ENCODE data around the gene GRIA4.

GRIA4 gene

DNA sequence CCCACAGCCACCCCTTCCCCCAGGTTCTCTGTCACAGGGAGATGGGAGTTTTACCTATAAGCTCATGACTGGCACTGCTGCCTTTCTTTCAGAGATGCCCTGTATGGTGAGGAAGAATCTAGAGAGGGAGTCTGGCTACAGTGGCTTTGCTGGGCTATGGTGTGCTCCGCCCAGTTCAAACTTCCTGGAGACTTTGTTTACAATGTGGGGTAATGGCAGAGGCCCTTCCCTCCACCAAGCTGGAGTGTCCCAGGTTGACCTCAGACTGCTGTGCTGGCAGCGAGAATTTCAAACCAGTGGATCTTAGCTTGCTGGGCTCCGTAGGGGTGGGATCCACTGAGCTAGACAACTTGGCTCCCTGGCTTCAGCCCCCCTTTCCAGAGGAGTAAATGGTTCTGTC, 268.6 kb downstream of the GRIA4 start:
- TF ChIP-seq FOXP2 (optimal IDR thresholded peaks at IDR 0.05; ENCODE audit: borderline replicate concordance, extremely low read depth, extremely low read length, insufficient read depth) (no peak), TAF1 (IDR thresholded peaks at IDR 0.05; ENCODE audit: borderline replicate concordance, insufficient read depth, low read length) (no peak), SIN3A (IDR thresholded peaks at IDR 0.05; ENCODE audit: borderline replicate concordance, insufficient read depth, low read length) (no peak), POLR2AphosphoS5 (IDR thresholded peaks at IDR 0.05; ENCODE audit: low read depth, low read length) (no peak)
- TF ChIP-seq, protein P1, sequence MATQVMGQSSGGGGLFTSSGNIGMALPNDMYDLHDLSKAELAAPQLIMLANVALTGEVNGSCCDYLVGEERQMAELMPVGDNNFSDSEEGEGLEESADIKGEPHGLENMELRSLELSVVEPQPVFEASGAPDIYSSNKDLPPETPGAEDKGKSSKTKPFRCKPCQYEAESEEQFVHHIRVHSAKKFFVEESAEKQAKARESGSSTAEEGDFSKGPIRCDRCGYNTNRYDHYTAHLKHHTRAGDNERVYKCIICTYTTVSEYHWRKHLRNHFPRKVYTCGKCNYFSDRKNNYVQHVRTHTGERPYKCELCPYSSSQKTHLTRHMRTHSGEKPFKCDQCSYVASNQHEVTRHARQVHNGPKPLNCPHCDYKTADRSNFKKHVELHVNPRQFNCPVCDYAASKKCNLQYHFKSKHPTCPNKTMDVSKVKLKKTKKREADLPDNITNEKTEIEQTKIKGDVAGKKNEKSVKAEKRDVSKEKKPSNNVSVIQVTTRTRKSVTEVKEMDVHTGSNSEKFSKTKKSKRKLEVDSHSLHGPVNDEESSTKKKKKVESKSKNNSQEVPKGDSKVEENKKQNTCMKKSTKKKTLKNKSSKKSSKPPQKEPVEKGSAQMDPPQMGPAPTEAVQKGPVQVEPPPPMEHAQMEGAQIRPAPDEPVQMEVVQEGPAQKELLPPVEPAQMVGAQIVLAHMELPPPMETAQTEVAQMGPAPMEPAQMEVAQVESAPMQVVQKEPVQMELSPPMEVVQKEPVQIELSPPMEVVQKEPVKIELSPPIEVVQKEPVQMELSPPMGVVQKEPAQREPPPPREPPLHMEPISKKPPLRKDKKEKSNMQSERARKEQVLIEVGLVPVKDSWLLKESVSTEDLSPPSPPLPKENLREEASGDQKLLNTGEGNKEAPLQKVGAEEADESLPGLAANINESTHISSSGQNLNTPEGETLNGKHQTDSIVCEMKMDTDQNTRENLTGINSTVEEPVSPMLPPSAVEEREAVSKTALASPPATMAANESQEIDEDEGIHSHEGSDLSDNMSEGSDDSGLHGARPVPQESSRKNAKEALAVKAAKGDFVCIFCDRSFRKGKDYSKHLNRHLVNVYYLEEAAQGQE (IDR thresholded peaks at IDR 0.05; ENCODE audit: insufficient read depth in 1 of 2, low read depth in 2 of 2, low read length in 2 of 2): no peak

DNA sequence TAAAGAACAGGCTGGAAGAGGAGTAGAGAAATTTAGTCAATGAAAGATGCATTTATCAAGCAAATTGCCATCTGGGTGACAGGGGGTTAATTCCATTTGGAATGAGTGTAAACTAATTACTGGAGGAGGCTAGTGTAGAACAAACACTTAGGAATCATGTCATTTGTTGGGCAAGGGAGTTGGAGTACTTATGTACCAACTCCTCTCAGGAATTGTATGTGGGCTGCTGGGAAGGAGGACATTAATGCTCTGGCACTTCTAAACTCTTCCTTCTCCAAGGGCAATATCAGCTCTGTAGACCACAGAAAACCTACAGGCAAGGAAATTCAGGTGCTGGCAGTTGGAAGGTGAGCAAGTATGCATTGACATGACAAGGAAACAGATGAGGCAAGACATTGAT, 271.2 kb downstream of the GRIA4 start:
- TF ChIP-seq POLR2AphosphoS5 (IDR thresholded peaks at IDR 0.05; ENCODE audit: low read depth, low read length) (no peak), TAF1 (IDR thresholded peaks at IDR 0.05; ENCODE audit: borderline replicate concordance, insufficient read depth, low read length) (no peak), FOXP2 (optimal IDR thresholded peaks at IDR 0.05; ENCODE audit: borderline replicate concordance, extremely low read depth, extremely low read length, insufficient read depth) (no peak), SIN3A (IDR thresholded peaks at IDR 0.05; ENCODE audit: borderline replicate concordance, insufficient read depth, low read length) (no peak)
- TF ChIP-seq, protein P1 (IDR thresholded peaks at IDR 0.05; ENCODE audit: insufficient read depth in 1 of 2, low read depth in 2 of 2, low read length in 2 of 2): no peak

DNA sequence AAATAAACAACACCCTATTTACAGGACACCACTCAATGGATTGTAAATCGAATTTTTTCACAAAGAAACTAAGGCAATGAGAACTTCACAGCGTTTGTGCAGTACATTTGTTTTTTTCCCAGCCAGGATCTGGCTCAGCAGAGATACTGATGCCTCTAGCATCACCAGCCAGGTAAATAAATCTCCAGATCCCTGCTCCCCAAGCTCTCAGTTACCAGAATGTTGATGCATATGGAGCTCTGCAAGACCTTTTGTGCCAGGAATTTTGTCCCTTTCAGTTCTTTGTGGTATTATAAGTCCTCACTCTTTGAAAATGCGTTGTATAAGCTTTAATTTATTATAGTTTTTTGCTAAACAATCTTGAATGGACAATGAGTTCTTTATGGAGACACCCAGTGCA, 274.6 kb downstream of the GRIA4 start:
- TF ChIP-seq, protein P1 (IDR thresholded peaks at IDR 0.05; ENCODE audit: insufficient read depth in 1 of 2, low read depth in 2 of 2, low read length in 2 of 2): no peak
- TF ChIP-seq FOXP2 (optimal IDR thresholded peaks at IDR 0.05; ENCODE audit: borderline replicate concordance, extremely low read depth, extremely low read length, insufficient read depth) (no peak), POLR2AphosphoS5 (IDR thresholded peaks at IDR 0.05; ENCODE audit: low read depth, low read length) (no peak), TAF1 (IDR thresholded peaks at IDR 0.05; ENCODE audit: borderline replicate concordance, insufficient read depth, low read length) (no peak), SIN3A (IDR thresholded peaks at IDR 0.05; ENCODE audit: borderline replicate concordance, insufficient read depth, low read length) (no peak)

DNA sequence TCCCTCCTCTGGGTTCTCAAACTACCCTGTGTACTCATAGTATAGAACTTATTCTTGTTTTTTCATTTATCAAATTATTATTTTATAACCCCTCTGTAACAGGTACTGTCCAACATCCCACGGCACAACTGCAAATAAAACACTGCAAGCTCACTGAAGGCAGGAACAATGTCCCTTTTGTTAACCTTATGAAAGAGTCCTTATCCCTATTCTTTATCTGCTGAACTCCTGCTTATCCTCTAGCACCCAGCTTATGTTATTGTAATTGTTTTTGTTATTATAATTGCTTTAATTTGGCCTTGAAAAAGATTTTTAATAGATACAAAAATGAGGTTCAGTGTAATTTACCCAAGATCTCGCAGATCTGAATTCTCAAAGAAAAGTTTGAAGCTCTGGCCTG, 281.8 kb downstream of the GRIA4 start:
- TF ChIP-seq TAF1 (IDR thresholded peaks at IDR 0.05; ENCODE audit: borderline replicate concordance, insufficient read depth, low read length): no peak
- TF ChIP-seq POLR2AphosphoS5 (IDR thresholded peaks at IDR 0.05; ENCODE audit: low read depth, low read length): no peak
- TF ChIP-seq FOXP2 (optimal IDR thresholded peaks at IDR 0.05; ENCODE audit: borderline replicate concordance, extremely low read depth, extremely low read length, insufficient read depth): no peak
- TF ChIP-seq SIN3A (IDR thresholded peaks at IDR 0.05; ENCODE audit: borderline replicate concordance, insufficient read depth, low read length): no peak
- TF ChIP-seq, protein P1 (IDR thresholded peaks at IDR 0.05; ENCODE audit: insufficient read depth in 1 of 2, low read depth in 2 of 2, low read length in 2 of 2): no peak

DNA sequence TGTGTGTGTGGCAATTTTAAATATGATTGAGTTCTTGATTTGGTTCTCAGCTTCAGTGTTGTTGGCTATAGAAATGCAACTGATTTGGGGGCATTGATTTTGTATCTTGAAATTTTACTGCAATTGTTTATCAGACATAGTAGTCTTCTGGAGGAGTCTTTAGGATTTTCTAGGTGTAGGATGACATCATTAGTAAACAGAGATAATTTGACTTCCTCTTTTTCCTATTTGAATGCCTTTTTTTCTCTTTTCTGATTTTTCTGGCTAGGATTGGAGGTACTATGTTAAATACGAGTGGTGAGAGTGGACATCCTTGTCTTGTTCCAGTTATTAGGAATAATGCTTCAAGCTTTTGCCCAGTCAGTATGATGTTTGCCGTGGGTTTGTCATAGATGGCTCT, 287.3 kb downstream of the GRIA4 start:
- TF ChIP-seq, protein P1 (IDR thresholded peaks at IDR 0.05; ENCODE audit: insufficient read depth in 1 of 2, low read depth in 2 of 2, low read length in 2 of 2): no peak
- TF ChIP-seq TAF1 (IDR thresholded peaks at IDR 0.05; ENCODE audit: borderline replicate concordance, insufficient read depth, low read length) (no peak), SIN3A (IDR thresholded peaks at IDR 0.05; ENCODE audit: borderline replicate concordance, insufficient read depth, low read length) (no peak), FOXP2 (optimal IDR thresholded peaks at IDR 0.05; ENCODE audit: borderline replicate concordance, extremely low read depth, extremely low read length, insufficient read depth) (no peak), POLR2AphosphoS5 (IDR thresholded peaks at IDR 0.05; ENCODE audit: low read depth, low read length) (no peak)

Measured in PFSK-1 (cell line).